ENCODE data around the gene WLS. TPM values are rescaled to one million over a fixed set of nuclear protein-coding genes. Genes with fewer than 3 reads are reported as not detected.

Gene WLS
- total RNA-seq, 1 donor from 2014 or later = 1.5 TPM

DNA sequence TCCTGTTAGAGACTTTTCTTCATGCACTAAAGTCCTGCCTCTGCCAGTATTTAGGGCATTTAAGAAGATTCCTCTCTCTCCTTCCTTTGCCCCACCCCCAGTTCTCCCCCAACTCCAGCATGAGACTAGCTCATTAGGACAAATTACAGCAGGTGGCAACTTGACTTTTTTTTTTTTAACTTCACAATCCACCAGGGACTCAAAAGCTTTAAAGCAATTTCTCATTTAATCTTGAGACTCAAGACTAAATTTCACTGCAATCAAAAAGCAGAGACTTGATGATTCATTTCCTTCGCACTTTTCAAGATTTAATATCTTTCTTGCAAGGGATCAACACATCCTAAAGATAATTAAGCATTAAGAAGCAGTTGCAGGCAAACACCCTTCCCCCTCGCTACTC is 74.9 kb downstream of the WLS start:
- no peak for DNase-seq
- Mint-ChIP-seq H3K27me3 (ENCODE audit: unreplicated experiment) (no peaks in the 10 kb centered on the region), H3K4me3 (ENCODE audit: unreplicated experiment) (no peak overlapping the region), H3K36me3 (ENCODE audit: unreplicated experiment) (no peaks in the 10 kb centered on the region), H3K4me1 (ENCODE audit: low read depth, unreplicated experiment) (no peaks in the 10 kb centered on the region), H3K27ac (ENCODE audit: unreplicated experiment) (no peak overlapping the region), H3K9me3 (ENCODE audit: unreplicated experiment) (no peaks in the 10 kb centered on the region)
- TF ChIP-seq, protein P1, sequence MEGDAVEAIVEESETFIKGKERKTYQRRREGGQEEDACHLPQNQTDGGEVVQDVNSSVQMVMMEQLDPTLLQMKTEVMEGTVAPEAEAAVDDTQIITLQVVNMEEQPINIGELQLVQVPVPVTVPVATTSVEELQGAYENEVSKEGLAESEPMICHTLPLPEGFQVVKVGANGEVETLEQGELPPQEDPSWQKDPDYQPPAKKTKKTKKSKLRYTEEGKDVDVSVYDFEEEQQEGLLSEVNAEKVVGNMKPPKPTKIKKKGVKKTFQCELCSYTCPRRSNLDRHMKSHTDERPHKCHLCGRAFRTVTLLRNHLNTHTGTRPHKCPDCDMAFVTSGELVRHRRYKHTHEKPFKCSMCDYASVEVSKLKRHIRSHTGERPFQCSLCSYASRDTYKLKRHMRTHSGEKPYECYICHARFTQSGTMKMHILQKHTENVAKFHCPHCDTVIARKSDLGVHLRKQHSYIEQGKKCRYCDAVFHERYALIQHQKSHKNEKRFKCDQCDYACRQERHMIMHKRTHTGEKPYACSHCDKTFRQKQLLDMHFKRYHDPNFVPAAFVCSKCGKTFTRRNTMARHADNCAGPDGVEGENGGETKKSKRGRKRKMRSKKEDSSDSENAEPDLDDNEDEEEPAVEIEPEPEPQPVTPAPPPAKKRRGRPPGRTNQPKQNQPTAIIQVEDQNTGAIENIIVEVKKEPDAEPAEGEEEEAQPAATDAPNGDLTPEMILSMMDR (IDR thresholded peaks at IDR 0.05; ENCODE audit: partially characterized antibody, unreplicated experiment) = no peak

DNA sequence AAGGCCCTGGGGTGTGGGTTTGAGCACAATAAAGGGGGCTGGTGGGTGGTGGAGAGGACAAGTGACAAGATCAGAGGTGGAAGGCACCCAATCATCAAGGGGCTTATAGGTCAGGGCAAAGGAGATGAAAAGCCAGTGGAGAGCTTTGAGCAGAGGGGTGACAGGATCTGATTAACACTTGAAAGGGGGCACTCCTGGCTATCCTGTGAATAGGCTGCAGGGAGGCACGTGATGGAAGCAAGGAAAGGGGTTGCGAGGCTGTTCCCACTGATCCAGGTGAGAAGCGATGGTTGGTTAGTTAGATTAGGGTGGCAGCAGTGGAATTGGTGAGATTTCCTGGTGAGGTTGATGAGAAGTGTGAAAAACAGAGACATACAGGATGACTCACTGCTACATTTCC is 80.6 kb downstream of the WLS start:
- no peaks in the 10 kb centered on the region for H3K4me1 Mint-ChIP-seq (ENCODE audit: low read depth, unreplicated experiment)
- no peaks in the 10 kb centered on the region for H3K27me3 Mint-ChIP-seq (ENCODE audit: unreplicated experiment)
- TF ChIP-seq, protein P1 (IDR thresholded peaks at IDR 0.05; ENCODE audit: partially characterized antibody, unreplicated experiment) = no peak
- H3K36me3 Mint-ChIP-seq (ENCODE audit: unreplicated experiment) = no peaks in the 10 kb centered on the region
- no peaks in the 10 kb centered on the region for H3K9me3 Mint-ChIP-seq (ENCODE audit: unreplicated experiment)
- H3K27ac Mint-ChIP-seq (ENCODE audit: unreplicated experiment) = no peak overlapping the region
- no peak for DNase-seq
- H3K4me3 Mint-ChIP-seq (ENCODE audit: unreplicated experiment) = no peak overlapping the region

DNA sequence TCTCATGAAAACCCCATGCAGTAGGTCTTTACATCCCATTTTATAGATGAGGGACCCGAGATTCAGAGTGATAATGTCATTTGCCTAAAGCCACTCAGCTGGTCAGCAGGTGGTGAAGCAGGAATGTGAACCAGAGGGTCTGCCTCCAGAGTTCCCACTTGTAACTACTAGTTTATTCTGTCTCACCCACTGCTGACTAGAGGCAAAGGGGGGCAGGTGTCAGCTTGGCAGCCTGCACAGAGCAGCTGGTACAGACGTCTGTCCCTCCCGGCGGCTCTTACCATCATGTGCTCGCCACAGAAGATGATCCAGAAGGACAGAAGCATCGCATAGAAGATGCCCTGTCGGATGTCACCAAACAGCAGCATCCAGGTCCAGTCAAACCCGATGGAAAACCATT is 82.4 kb downstream of the WLS start:
- Mint-ChIP-seq H3K27me3 (ENCODE audit: unreplicated experiment) (peaks cover 3% of the 10 kb centered on the region), H3K4me3 (ENCODE audit: unreplicated experiment) (no peak overlapping the region), H3K36me3 (ENCODE audit: unreplicated experiment) (no peaks in the 10 kb centered on the region), H3K9me3 (ENCODE audit: unreplicated experiment) (no peaks in the 10 kb centered on the region), H3K4me1 (ENCODE audit: low read depth, unreplicated experiment) (no peaks in the 10 kb centered on the region), H3K27ac (ENCODE audit: unreplicated experiment) (no peak overlapping the region)
- DNase-seq = no peak
- TF ChIP-seq, protein P1 (IDR thresholded peaks at IDR 0.05; ENCODE audit: partially characterized antibody, unreplicated experiment) = no peak

DNA sequence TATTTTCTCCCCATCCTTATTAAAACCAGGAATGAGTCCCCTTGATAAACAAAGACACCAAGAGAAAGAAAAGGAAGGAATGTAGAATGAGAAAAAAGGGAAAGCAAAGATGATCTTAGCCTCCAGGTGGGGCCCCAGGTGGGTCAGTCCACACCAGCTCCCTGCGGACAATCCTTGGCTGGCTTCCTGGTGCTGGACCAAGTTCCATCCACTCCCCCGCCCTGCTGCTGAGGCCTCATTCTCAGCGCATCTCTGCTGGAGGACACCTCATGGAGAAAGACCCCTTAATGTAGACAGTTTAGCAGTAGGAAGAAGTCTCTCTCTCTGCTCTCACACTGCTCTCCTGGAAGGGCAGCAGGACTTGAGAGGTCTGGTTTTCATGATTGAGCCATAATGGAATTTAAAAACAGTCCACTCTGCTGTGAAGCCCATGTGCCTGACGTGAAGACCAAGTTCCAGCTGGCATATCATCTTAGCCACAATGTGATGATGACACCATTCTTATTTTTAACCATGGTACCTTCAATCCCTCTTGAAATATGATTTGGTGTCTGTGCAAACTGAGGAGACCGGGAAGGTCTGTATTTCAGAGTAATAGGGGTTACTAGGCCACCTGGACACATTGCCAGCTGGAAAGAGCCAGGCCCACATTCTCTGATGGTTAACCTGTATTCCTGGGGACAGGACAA is 83.1 kb downstream of the WLS start:
- Mint-ChIP-seq H3K4me3 (ENCODE audit: unreplicated experiment) (no peak overlapping the region), H3K36me3 (ENCODE audit: unreplicated experiment) (no peaks in the 10 kb centered on the region), H3K4me1 (ENCODE audit: low read depth, unreplicated experiment) (no peaks in the 10 kb centered on the region), H3K27me3 (ENCODE audit: unreplicated experiment) (peaks cover 3% of the 10 kb centered on the region), H3K27ac (ENCODE audit: unreplicated experiment) (no peak overlapping the region), H3K9me3 (ENCODE audit: unreplicated experiment) (no peaks in the 10 kb centered on the region)
- TF ChIP-seq, protein P1 (IDR thresholded peaks at IDR 0.05; ENCODE audit: partially characterized antibody, unreplicated experiment) = no peak
- no peak for DNase-seq

DNA sequence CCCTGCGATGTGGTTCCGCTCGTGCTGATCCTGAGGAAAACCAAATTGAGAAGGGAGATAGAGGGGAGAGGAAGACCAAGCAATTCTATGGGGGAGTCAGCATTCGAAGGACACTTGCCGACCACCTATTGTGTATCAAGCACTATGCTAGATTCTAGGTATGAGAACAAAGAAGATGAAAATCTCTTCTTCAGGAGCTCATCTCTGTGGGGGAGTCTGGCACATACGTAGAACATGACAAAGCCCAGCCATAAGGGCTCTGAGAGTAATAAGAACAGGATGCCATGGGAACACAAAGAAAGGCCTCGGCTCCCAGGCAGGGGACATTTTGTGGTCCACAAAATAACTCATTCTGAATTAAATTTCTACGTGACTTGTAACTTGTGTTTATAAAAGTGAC is 83.7 kb downstream of the WLS start:
- H3K27me3 Mint-ChIP-seq (ENCODE audit: unreplicated experiment) = peaks cover 3% of the 10 kb centered on the region
- no peak overlapping the region for H3K4me3 Mint-ChIP-seq (ENCODE audit: unreplicated experiment)
- no peaks in the 10 kb centered on the region for H3K36me3 Mint-ChIP-seq (ENCODE audit: unreplicated experiment)
- TF ChIP-seq, protein P1 (IDR thresholded peaks at IDR 0.05; ENCODE audit: partially characterized antibody, unreplicated experiment) = no peak
- H3K27ac Mint-ChIP-seq (ENCODE audit: unreplicated experiment) = no peak overlapping the region
- H3K9me3 Mint-ChIP-seq (ENCODE audit: unreplicated experiment) = no peaks in the 10 kb centered on the region
- no peaks in the 10 kb centered on the region for H3K4me1 Mint-ChIP-seq (ENCODE audit: low read depth, unreplicated experiment)
- DNase-seq = no peak
